Islet of Langerhans (tissue), 1 donor: ENCODE results near the gene ZNF391.
"Not testable (repeated sequence)": the region's sequence is repeated elsewhere in the genome, so short reads cannot be mapped to it uniquely, and the experiment has no call there.

Source experiments
- FAIRE-seq: peaks from one replicate; lab custom pipeline; 2011; peaks lifted over from hg19 to GRCh38; lab: Jason Lieb, UNC

ZNF391 gene

DNA sequence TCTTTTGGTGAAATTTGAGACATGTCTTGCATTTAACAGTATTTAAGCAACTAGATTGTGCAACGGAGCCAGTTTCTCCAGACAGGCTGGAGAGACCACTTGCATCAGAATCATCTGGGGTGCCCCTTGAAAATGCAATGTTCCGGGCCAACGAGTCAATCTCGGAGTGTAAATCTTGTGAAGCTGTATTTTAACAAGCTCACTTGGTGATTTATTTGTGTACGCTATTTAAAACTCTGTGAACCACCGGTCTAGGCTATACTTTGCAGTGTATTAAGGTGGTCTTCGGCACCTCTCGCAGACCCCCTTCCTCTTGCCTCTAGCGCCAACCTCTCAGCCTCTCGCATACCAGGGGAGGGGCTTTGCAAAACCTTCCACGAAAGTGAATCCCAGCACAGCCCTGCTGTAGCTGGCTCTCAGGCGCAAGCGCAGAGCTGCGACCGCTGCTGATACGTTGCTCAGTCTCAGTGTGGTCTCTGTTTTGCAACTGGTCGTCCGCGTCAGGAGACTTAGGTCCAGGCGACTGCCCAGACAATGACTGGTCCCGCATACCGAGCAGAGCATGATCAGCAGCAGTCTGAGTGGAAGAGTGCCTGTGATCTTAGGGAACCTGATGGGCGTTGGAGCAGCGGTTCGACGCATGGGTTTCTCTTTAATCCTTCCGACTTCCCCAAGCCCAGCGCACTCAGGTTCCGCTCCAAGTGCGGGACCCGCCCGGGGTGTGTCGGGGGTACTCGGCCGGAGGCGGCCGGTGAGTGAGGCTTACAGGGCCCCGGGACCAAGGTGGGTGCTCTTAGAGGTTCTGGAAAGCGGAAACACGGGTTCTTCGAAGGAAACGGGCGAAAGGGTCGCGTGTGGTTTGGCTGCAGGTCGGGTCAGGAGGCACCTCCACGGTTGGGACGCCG is at the start of gene ZNF391:
TSS of gene ZNF391 (plus strand) at position 467 of the 905 bp plus-strand sequence. CDS start 11,612 bp downstream, outside the sequence.
- FAIRE-seq, result no peak

- no peak for FAIRE-seq
Observed at GRCh38 chr6:27352850-27353249, 35.7 kb upstream of the ZNF391 start.

GRCh38 chr6:27358786-27359185 is 29.8 kb upstream of the ZNF391 start:
- no peak for FAIRE-seq

DNA sequence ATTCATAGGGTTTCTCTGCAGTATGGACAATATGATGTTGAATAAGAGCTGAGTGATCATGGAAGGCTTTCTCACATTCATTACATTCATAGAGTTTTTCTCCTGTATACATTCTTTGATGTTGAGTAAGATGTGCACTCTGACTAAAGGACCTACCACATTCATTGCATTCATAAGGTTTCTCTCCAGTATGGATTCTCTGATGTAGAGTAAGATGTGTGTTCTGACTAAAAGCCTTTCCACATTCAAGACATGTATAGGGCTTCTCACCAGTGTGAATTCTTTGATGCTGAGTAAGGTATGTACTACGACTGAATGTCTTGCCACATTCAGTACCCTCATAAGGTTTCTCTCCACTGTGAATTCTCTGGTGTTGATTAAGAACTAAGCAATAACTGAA is 29.3 kb upstream of the ZNF391 start:
- FAIRE-seq, result no peak

- FAIRE-seq, result no peak
Observed at GRCh38 chr6:27368202-27368601, 20.4 kb upstream of the ZNF391 start.

- FAIRE-seq, result no peak
Observed at GRCh38 chr6:27370391-27370790, 18.2 kb upstream of the ZNF391 start.

DNA sequence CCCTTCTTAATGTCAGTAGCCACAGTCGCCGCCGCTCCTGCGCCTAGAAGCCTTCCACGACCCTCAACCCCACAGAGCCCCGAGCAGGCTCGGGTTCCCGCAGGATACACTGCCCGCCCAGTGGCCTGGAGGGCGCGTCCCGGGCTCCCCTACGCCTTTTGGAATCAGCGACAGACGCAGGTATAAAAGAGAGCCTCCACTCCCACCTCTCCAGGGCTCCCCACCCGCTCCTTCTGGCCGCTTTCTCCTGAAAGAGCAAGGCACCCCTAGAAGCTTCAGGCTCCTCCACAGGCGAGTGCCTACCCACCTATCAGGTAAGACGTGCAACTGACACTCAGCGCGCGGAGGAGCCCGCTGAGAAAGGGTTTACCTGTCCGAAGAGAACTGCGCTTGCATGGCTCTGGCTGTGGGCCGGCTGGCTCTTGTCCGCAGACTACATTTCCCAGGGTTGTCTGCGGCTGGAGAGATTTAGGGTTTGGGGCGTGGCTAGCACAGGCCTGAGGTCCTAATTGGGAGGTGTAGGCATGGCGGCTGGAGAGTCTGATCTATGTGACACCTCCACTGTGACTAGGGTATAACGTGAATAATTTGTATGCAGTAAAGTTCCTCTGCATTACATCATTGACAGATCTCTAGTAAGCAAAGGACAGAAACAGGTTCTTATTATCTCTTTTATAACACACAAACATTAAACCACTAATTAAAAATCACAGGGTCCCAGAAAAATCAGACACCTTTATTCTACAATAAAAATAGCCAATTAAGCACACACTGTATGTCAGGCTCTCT is 13.5 kb upstream of the ZNF391 start:
- peak; percentile 85 for FAIRE-seq

DNA sequence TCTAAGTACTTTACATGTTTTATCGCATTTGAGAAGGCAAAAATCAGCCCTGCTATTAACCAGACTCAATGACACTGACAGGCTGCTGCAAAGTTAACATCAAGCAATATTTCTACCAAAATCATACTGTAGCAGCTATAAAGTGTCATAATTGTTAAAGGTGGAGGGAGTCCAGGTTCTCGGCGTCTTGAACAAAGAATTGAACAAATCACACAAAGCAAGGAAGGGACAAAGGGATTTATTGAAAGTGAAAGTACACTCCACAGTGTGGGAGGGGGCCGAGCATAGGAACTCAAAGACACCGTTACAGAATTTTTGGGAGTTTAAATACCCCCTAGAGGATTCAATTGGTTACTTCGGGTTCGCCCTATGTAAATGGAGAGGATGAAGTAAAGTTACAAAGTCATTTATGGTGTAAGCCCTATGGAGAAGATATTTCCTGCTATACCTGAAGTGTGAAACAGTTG is 12.9 kb upstream of the ZNF391 start:
- no peak for FAIRE-seq

GRCh38 chr6:27378406-27378805 is 10.2 kb upstream of the ZNF391 start:
- FAIRE-seq, result not testable (repeated sequence)

- FAIRE-seq, result not testable (repeated sequence)
Observed at GRCh38 chr6:27381001-27381400, 7.6 kb upstream of the ZNF391 start.

DNA sequence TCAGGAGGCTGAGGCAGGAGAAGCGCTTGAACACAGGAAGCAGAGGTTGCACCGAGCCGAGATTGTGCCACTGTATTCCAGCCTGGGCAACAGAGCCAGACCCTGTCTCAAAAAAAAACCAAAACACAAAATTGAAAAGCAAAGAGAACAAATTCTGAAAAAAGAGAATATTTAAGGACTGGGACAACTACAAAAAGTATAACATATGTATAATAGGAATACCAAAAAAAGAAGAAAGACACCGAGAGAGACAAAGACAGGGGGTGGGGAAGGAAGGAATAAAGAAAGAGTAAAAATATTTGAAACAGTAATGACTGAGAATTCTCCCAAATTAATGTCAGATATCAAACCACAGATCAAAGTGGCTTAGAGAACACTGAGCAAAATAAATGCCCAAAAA is 5.5 kb upstream of the ZNF391 start:
- FAIRE-seq, result no peak

DNA sequence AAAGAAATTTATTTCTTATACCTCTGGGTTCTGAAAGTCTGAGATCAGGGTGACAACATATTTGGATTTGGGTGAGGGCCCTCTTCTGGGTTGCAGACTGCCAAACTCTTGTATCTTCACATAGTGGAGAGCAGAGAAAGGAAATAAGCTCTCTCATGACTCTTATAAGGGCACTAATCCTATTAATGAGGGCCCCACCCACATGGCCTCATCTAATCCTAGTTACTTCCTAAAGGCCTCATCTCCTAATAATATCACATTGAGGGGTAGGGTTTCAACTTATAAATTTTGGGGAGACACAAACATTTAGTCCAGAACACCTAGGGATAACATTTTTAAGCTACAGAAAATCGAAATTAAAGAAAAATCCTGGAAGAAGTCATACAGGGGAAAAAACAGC is 5.1 kb upstream of the ZNF391 start:
- no peak for FAIRE-seq

- no peak for FAIRE-seq
Observed at GRCh38 chr6:27392623-27393022, 4.1 kb downstream of the ZNF391 start.

- FAIRE-seq, result no peak
Observed at GRCh38 chr6:27394073-27394472, 5.5 kb downstream of the ZNF391 start.

GRCh38 chr6:27400877-27401642 is 12.5 kb downstream of the ZNF391 start:
- no peak for FAIRE-seq

- FAIRE-seq, result no peak
Observed at GRCh38 chr6:27406085-27406484, 17.5 kb downstream of the ZNF391 start.

GRCh38 chr6:27407153-27407814 is 18.7 kb downstream of the ZNF391 start:
- no peak for FAIRE-seq

DNA sequence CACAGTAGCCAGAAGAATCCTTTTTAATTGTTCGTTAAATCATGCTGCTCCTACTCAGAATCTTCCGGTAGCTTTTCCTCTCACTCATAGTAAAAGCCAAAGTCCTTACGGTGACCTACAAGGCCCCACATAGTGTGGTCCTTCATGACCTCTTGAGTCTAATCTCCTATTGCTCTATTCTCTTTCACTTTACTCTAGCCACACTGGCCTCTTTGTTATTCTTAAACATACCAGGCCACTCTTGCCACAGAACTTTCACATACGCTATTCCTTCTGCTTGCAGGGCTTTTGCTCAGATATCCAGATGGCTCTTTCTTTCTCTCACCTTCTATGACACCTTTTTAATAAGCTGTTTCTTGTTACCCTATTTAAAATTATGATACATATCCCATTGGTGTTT is 25.7 kb downstream of the ZNF391 start:
- no peak for FAIRE-seq

DNA sequence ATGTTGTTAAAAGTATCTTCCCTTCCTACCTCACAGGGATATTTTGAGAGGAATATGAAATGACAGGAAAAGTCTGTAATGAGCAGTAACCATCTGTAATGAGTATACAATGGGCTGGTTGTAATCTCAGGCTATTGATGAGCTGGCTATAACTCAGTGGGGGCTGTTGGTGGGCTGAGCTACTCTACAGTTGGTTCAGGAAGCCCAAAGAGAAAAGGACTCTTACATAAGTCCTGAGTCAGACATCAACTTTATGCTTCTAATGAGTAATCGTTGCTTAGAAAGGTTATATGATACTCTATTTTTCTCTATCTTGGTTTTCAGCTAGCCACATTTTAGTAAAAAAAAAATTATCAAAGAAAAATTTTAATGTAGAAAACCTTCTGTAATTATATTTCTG is 26.4 kb downstream of the ZNF391 start:
- no peak for FAIRE-seq

DNA sequence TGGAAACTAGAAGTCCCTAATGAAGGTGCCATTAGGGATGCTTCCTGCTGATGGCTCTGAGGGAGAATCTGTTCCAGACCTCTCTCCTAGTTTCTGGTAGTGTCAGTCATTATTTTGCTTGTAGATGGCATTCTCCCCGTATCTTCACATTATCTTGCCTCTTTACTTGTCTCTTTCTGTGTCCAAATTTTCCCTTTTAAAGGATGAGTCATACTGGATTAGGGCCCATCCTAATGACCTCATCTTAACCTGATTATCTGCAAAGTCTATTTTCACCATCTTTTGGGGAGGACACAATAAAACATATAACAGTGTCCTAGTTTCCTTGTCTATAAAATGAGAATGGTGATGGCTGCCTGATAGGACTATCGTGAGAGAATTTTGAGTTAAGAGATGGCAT is 27.3 kb downstream of the ZNF391 start:
- FAIRE-seq, result no peak

DNA sequence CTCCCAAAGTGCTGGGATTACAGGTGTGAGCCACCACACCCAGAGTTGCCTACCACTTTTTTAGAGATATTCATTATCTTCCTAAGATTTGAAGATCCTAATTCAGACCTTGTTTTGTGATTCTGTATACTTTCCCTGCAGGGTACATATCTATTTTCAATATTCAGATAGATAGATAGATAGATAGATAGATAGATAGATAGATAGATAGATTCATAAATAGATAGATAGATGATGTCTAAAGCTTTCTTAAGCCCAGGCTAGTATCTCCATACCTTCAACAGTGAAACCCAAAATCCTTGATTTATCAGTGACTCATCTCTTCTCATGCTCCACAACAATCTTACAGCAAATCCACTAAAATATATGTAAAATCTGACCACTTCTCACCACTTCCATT is 30.8 kb downstream of the ZNF391 start:
- FAIRE-seq, result no peak
